ENCODE measurements around the gene PIP5K1B.

- TF ChIP-seq CTCF (conservative IDR thresholded peaks at IDR 0.05; ENCODE audit: low read length), result no peak
- no peak for TF ChIP-seq EZH2phosphoT487 (IDR thresholded peaks at IDR 0.05; ENCODE audit: borderline replicate concordance, low read depth, low read length)
Measured at GRCh38 chr9:68974901-68975300, 269.9 kb downstream of the PIP5K1B start.

All from OCI-LY7 (cell line).